AG10803 (cell line): ENCODE measurements around the gene ACTR5.

ENCODE experiments used
- DNase-seq: peaks from one replicate; pipeline ENCODE4 v3.0.0; 2010; ENCODE audit warnings: low read depth
- H3K4me3 ChIP-seq: 2 replicates; pipeline ENCODE4 v1.5.1; 2011; ENCODE audit warnings: mild to moderate bottlenecking, low read length, control low read depth
- CTCF ChIP-seq: conservative IDR thresholded peaks from 2 replicates; pipeline ENCODE4 v1.5.1; 2011; ENCODE audit warnings: mild to moderate bottlenecking, low read length, control low read depth, inconsistent platforms

Gene ACTR5

GRCh38 chr20:38729767-38730166 lies 18.5 kb upstream of the ACTR5 start:
- no peak for DNase-seq
- H3K4me3 ChIP-seq = no peak overlapping the region
- TF ChIP-seq CTCF = no peak

- H3K4me3 ChIP-seq = no peak overlapping the region
- TF ChIP-seq CTCF = no peak
- no peak for DNase-seq
These were observed 17.9 kb upstream of the ACTR5 start for GRCh38 chr20:38730167-38730988.

- peak; percentile 34 for DNase-seq
- H3K4me3 ChIP-seq = no peak overlapping the region
- peak; percentile 77 for TF ChIP-seq CTCF
These were observed 17.1 kb upstream of the ACTR5 start for GRCh38 chr20:38730989-38731737.

- DNase-seq = no peak
- TF ChIP-seq CTCF = no peak
- no peak overlapping the region for H3K4me3 ChIP-seq
These were observed 16.5 kb upstream of the ACTR5 start for GRCh38 chr20:38731738-38732113.

GRCh38 chr20:38732981-38733380 lies 15.3 kb upstream of the ACTR5 start:
- TF ChIP-seq CTCF = no peak
- DNase-seq = no peak
- H3K4me3 ChIP-seq = no peak overlapping the region

- no peak for DNase-seq
- H3K4me3 ChIP-seq = no peak overlapping the region
- TF ChIP-seq CTCF = no peak
These were observed 13.1 kb upstream of the ACTR5 start for GRCh38 chr20:38735172-38735571.

- H3K4me3 ChIP-seq = no peak overlapping the region
- DNase-seq = no peak
- no peak for TF ChIP-seq CTCF
These were observed 10.4 kb upstream of the ACTR5 start for GRCh38 chr20:38737887-38738286.
